NT2/D1 (cell line): ENCODE data around the gene CIB1.
A peak's percentile ranks its signal among the peaks of the same experiment; 100 is the strongest.

Source experiments
- DNase-seq: peaks from one replicate; pipeline ENCODE4 v3.0.0-alpha.2; 2011; ENCODE audit warnings: low read depth, low spot score
- H3K27me3 ChIP-seq: 2 replicates; pipeline ENCODE4 v1.6.0; 2011; ENCODE audit warnings: mild to moderate bottlenecking; ENCODE audit not compliant: insufficient read length, insufficient read depth
- H3K36me3 ChIP-seq: 2 replicates; pipeline ENCODE4 v1.6.1; 2011; ENCODE audit warnings: mild to moderate bottlenecking, low read length, mixed read lengths; ENCODE audit not compliant: insufficient read depth, insufficient read length
- H3K4me1 ChIP-seq: 2 replicates; pipeline ENCODE4 v1.5.1; 2011; ENCODE audit not compliant: insufficient read depth, insufficient read length
- H3K4me3 ChIP-seq: 2 replicates; pipeline ENCODE4 v1.5.1; 2011; ENCODE audit warnings: low read depth; ENCODE audit not compliant: insufficient read length
- H3K9ac ChIP-seq: 2 replicates; pipeline ENCODE4 v1.6.0; 2011; ENCODE audit warnings: low read depth; ENCODE audit not compliant: insufficient read length
- H3K9me3 ChIP-seq: 2 replicates; pipeline ENCODE4 v1.5.1; 2011; ENCODE audit warnings: mild to moderate bottlenecking, low read length; ENCODE audit not compliant: insufficient read depth
- SUZ12 ChIP-seq: IDR thresholded peaks from 2 replicates; pipeline ENCODE4 v1.6.1; 2011; ENCODE audit not compliant: insufficient read length, insufficient read depth; ENCODE audit errors: extremely low read depth
- YY1 ChIP-seq: IDR thresholded peaks from 2 replicates; pipeline ENCODE4 v1.6.1; 2011; ENCODE audit not compliant: insufficient read length, insufficient read depth
- ZNF274 ChIP-seq: IDR thresholded peaks from 2 replicates; pipeline ENCODE4 v1.6.1; 2011; ENCODE audit warnings: mild to moderate bottlenecking, low read depth, low read length

CIB1 gene

DNA sequence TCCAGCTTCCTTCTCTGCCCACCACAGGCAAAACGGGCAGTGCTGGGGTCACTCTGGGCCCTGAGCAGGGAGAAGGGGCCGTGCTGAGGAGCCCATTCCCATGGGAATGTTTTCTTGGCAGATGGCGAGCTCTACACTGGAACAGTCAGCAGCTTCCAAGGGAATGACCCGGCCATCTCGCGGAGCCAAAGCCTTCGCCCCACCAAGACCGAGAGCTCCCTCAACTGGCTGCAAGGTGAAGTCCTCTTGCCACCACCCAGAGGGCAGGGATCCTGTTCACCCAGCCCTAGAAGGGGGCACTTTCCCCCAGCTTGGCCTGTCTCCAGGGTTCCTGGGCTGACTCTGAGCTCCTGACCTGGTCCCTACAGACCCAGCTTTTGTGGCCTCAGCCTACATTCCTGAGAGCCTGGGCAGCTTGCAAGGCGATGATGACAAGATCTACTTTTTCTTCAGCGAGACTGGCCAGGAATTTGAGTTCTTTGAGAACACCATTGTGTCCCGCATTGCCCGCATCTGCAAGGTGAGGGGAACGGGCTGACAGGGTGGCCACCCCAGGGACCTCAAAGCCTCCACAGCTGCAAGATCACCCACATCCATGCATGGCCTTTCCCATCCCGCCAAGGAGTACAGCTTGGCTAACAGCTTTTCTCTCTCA lies 12.4 kb downstream of the CIB1 start:
- peak overlapping the region; percentile 17 for H3K9ac ChIP-seq

DNA sequence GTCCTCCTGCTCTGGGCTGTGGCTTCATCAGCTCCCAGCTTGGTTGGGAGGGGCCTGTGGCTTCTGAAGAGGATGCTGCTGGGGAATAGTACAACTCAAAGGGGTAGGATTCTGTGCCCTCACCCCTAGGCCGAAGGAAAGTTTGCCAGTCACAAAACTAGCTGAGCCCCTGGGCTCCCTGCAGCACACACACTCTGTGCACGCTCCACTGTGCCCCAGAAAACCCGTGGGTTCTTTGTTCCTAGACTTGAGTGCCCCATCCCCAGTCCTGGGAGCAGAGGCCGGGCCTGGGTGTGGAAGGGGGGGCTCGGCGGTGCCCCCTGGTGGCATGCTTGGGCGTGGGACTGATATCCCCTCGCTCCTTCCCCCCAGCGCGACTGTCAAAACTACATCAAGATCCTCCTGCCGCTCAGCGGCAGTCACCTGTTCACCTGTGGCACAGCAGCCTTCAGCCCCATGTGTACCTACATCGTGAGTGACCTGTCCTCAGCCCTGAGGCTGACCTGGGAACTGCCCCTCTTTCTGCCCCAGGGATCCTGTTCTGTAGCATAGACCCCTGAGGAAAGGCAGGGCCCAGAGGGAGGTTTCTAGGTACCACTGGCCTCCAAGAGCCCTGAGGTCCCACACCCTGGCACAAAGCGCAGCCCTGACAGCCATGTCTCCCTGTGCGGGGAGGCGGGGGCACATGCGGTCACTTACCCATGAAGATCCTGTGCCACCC lies 14.2 kb downstream of the CIB1 start:
- Histone ChIP-seq H3K4me3 (no peak overlapping the region), H3K9ac (no peak overlapping the region), H3K36me3 (peaks cover 27% of the 10 kb centered on the region), H3K9me3 (no peaks in the 10 kb centered on the region), H3K4me1 (peaks cover 11% of the 10 kb centered on the region), H3K27me3 (no peaks in the 10 kb centered on the region)
- TF ChIP-seq YY1 = no peak
- TF ChIP-seq ZNF274 = no peak
- TF ChIP-seq SUZ12 = no peak
- DNase-seq = peak; percentile 43

More for the DNA sequence above, 12.4 kb downstream of the CIB1 start:
- H3K4me3 ChIP-seq = no peak overlapping the region
- peak; percentile 72 for DNase-seq
- H3K27me3 ChIP-seq = no peaks in the 10 kb centered on the region
- peaks cover 42% of the 10 kb centered on the region for H3K36me3 ChIP-seq
- no peaks in the 10 kb centered on the region for H3K9me3 ChIP-seq
- peaks cover 11% of the 10 kb centered on the region for H3K4me1 ChIP-seq
- TF ChIP-seq YY1 = no peak
- TF ChIP-seq SUZ12 = no peak
- TF ChIP-seq ZNF274 = no peak

DNA sequence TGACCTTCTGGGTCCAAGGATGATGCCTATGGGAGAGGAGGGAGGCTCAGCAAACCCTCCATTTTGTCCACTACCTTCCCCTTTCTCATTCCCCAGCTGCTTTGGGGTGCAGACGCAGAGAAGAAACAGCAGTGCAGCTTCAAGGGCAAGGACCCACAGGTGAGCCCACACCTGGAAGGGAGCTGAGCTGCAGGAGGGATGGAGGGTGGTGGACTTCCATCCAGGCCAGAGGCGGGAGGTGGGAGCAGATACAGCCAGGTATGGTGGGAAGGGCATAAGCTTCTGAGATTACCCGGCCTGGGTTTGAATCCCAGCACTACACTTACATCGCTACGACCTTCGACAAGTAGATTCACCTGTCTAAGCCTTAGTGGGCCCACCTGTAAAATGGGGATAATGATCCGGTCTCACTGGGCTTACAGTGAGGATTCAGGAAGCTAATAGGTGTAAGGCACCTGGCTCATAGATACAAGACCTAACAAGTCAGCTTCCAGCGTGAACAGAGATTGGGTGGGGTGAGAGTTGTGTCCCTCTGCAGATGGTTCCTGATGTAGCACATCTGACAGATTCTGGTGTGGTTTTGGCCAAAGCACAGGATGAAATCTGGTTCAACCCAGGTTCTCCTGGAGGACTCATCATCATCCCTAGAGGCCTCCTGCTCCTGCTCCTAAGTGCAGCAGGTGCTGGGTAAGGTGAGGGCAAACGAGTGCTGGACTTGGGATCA lies 15.9 kb downstream of the CIB1 start:
- Histone ChIP-seq H3K9ac (no peak overlapping the region), H3K4me1 (peaks cover 11% of the 10 kb centered on the region), H3K4me3 (no peak overlapping the region), H3K9me3 (no peaks in the 10 kb centered on the region), H3K27me3 (no peaks in the 10 kb centered on the region), H3K36me3 (peaks cover 11% of the 10 kb centered on the region)
- no peak for DNase-seq
- TF ChIP-seq SUZ12 (no peak), ZNF274 (no peak), YY1 (no peak)

DNA sequence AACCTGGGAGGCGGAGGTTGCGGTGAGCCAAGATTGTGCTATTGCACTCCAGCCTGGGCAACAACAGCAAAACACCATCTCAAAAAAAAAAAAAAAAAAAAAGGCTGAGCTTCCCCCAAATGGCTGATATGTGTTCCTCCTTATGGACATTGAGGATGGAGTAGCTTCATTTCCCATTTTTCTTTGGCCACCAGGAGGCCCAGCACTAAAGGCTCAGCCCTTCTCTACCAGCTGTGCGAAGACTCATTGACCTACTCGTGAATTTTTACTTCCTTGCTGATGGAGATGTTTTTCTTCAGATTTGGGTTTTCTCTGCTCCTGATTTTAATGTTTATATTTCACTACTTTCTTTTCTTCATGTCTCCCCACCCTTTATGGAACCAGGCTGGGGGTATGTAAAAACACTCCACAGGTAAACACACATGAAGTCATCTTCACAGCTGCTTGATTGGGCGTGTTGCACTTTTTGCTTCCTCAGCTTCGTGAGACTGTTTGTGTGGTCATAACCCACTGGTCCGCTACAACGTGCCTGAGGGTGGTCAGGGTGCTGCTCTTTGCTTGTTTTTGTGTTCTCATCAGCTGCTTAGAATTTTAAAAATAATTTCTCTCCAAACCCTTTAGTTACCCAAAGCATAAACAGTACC lies 19.1 kb downstream of the CIB1 start:
- H3K4me1 ChIP-seq = peaks cover 18% of the 10 kb centered on the region
- no peak overlapping the region for H3K9ac ChIP-seq
- no peak overlapping the region for H3K4me3 ChIP-seq
- H3K36me3 ChIP-seq = peaks cover 20% of the 10 kb centered on the region
- DNase-seq = no peak
- no peaks in the 10 kb centered on the region for H3K9me3 ChIP-seq
- no peak for TF ChIP-seq YY1
- TF ChIP-seq ZNF274 = no peak
- no peaks in the 10 kb centered on the region for H3K27me3 ChIP-seq

DNA sequence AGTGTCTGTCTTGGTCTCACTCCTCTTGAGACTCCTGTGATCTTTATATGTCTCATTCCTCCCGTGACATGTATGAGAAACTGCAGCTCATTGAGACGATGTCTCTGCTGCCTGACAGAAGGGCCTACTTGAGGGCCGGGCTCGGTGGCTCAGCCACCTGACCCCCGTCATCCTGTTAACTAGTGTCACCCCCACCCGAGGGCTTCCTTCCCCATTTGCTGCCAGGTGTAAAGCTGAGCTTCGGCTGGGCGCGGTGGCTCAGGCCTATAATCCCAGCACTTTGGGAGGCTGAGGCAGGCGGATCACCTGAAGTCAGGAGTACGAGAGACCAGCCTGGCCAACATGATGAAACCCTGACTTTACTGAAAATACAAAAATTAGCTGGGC lies 19.9 kb downstream of the CIB1 start:
- TF ChIP-seq YY1 (no peak), SUZ12 (no peak)
- peaks cover 23% of the 10 kb centered on the region for H3K36me3 ChIP-seq
- H3K9me3 ChIP-seq = no peaks in the 10 kb centered on the region
- no peak overlapping the region for H3K9ac ChIP-seq
- no peak for DNase-seq
- peaks cover 18% of the 10 kb centered on the region for H3K4me1 ChIP-seq
- no peak overlapping the region for H3K4me3 ChIP-seq
- no peaks in the 10 kb centered on the region for H3K27me3 ChIP-seq

DNA sequence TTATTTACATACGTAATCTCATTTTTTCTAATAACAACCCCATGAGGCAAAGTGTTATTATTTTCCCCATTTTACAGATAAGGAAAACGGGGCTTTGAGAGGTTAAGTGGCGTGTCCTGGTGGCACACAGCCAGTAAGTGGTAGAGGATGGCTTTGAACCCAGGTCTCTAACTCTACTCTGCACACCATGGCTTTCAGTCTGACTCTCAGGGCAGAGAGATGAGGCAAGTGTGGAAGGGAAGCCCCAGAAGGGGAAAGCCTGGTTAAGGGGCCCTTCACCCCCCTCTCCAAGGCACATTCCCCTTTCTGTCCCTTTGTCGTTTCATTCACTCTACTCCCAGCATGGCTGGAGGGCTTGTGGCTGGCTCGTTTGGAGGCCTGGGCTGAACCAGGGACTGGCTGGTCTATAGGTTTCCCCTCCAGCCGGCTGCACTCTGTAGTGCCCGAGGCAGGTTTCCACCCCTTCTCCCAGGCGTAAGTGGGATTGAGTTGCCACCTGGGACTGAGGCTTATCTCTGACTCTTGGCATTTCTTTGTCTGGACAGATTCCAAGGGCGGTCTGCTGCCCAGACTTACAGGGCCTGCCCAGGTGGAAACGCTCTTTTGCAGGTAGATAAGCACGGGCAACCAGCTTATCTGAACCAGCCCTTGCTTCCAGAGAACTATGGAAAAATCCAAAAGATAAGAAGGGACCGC lies 20.5 kb downstream of the CIB1 start:
- no peak for DNase-seq

More for the DNA sequence above, 20.5 kb downstream of the CIB1 start:
- no peak overlapping the region for H3K9ac ChIP-seq
- H3K36me3 ChIP-seq = peaks cover 23% of the 10 kb centered on the region
- H3K4me1 ChIP-seq = peaks cover 18% of the 10 kb centered on the region
- H3K27me3 ChIP-seq = no peaks in the 10 kb centered on the region
- no peak overlapping the region for H3K4me3 ChIP-seq
- no peaks in the 10 kb centered on the region for H3K9me3 ChIP-seq
- TF ChIP-seq SUZ12 = no peak
- no peak for TF ChIP-seq YY1
- no peak for TF ChIP-seq ZNF274
